HL-60 (cell line): Measurements from ENCODE around the gene EIF4A3.

Experiments used
- CTCF ChIP-seq: IDR thresholded peaks from one replicate; pipeline ENCODE4 v1.5.1; 2011; ENCODE audit warnings: low read length, control low read depth, inconsistent platforms; ENCODE audit not compliant: insufficient read depth
- GABPA ChIP-seq: IDR thresholded peaks from 2 replicates; pipeline ENCODE4 v1.6.1; 2012; ENCODE audit warnings: low read depth
- POLR2AphosphoS5 ChIP-seq: IDR thresholded peaks from 2 replicates; pipeline ENCODE4 v1.6.1; 2012; ENCODE audit warnings: low read depth
- SPI1 ChIP-seq: IDR thresholded peaks from 2 replicates; pipeline ENCODE4 v1.6.1; 2012; ENCODE audit warnings: low read depth, mild to moderate bottlenecking, borderline replicate concordance
- TF ChIP-seq, protein P1 (sequence below): IDR thresholded peaks from 2 replicates; pipeline ENCODE4 v1.6.1; 2012; ENCODE audit warnings: low read depth; ENCODE audit not compliant: insufficient replicate concordance

DNA sequence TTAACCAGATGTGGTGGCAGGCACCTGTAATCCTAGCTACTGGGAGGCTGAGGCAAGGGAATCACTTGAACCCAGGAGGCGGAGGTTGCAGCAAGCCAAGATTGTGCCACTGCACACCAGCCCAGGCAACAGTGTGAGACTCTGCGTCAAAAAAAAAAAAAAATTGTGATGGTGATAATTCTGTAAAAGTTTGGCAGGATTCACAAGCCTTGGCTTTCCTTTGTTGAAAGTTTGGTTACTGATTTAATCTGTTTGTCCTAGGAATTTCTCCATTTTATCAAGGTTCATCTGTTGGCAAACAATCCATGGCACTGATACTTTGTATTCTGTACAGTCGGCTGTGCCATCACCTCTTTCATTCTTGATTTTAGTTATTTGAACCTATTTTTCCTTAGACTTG is 15.9 kb downstream of the EIF4A3 start:
- TF ChIP-seq POLR2AphosphoS5 = no peak
- no peak for TF ChIP-seq CTCF
- TF ChIP-seq GABPA = no peak
- TF ChIP-seq, protein P1, sequence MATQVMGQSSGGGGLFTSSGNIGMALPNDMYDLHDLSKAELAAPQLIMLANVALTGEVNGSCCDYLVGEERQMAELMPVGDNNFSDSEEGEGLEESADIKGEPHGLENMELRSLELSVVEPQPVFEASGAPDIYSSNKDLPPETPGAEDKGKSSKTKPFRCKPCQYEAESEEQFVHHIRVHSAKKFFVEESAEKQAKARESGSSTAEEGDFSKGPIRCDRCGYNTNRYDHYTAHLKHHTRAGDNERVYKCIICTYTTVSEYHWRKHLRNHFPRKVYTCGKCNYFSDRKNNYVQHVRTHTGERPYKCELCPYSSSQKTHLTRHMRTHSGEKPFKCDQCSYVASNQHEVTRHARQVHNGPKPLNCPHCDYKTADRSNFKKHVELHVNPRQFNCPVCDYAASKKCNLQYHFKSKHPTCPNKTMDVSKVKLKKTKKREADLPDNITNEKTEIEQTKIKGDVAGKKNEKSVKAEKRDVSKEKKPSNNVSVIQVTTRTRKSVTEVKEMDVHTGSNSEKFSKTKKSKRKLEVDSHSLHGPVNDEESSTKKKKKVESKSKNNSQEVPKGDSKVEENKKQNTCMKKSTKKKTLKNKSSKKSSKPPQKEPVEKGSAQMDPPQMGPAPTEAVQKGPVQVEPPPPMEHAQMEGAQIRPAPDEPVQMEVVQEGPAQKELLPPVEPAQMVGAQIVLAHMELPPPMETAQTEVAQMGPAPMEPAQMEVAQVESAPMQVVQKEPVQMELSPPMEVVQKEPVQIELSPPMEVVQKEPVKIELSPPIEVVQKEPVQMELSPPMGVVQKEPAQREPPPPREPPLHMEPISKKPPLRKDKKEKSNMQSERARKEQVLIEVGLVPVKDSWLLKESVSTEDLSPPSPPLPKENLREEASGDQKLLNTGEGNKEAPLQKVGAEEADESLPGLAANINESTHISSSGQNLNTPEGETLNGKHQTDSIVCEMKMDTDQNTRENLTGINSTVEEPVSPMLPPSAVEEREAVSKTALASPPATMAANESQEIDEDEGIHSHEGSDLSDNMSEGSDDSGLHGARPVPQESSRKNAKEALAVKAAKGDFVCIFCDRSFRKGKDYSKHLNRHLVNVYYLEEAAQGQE = no peak
- TF ChIP-seq SPI1 = no peak
